Measurements from ENCODE around the gene B3GAT1.

The B3GAT1 gene

DNA sequence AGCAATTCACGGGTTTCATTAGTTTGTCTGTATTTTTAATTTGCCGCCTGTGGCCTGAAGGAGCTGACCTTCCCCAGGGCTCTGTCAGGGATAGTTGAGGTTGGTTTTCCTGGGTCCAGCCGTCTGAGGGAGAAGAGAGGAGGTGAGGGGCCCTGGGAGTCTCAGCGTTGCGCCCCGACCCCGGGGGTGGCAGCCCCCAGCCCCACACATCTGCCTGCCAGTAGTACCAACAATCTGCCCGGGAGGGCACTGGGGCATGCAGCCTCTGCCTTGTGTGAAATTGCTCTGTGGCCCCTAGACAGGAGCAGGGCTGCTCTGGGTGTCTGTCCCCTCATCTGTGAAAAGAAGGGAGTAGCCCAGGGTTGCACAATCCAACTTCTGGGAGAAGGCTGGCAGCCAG, 6.6 kb downstream of the B3GAT1 start:
- H3K27me3 ChIP-seq (ENCODE audit: insufficient read depth, poor library complexity, severe bottlenecking): peaks cover 2% of the 10 kb centered on the region
- H3K27ac ChIP-seq (replicated peaks): no peak overlapping the region
- H3K4me3 ChIP-seq (replicated peaks; ENCODE audit: insufficient read depth, low read length): no peak overlapping the region
- TF ChIP-seq POLR2AphosphoS5 (IDR thresholded peaks at IDR 0.05; ENCODE audit: low read depth) (no peak), GABPA (IDR thresholded peaks at IDR 0.05; ENCODE audit: low read depth) (no peak), SPI1 (IDR thresholded peaks at IDR 0.05; ENCODE audit: borderline replicate concordance, low read depth) (no peak), REST (IDR thresholded peaks at IDR 0.05; ENCODE audit: insufficient replicate concordance, low read depth) (no peak)
- TF ChIP-seq, protein P1, sequence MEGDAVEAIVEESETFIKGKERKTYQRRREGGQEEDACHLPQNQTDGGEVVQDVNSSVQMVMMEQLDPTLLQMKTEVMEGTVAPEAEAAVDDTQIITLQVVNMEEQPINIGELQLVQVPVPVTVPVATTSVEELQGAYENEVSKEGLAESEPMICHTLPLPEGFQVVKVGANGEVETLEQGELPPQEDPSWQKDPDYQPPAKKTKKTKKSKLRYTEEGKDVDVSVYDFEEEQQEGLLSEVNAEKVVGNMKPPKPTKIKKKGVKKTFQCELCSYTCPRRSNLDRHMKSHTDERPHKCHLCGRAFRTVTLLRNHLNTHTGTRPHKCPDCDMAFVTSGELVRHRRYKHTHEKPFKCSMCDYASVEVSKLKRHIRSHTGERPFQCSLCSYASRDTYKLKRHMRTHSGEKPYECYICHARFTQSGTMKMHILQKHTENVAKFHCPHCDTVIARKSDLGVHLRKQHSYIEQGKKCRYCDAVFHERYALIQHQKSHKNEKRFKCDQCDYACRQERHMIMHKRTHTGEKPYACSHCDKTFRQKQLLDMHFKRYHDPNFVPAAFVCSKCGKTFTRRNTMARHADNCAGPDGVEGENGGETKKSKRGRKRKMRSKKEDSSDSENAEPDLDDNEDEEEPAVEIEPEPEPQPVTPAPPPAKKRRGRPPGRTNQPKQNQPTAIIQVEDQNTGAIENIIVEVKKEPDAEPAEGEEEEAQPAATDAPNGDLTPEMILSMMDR (IDR thresholded peaks at IDR 0.05; ENCODE audit: insufficient read depth, low read length): no peak
- no peak for DNase-seq (ENCODE audit: low read depth in 1 of 2, low spot score in 1 of 2)

DNA sequence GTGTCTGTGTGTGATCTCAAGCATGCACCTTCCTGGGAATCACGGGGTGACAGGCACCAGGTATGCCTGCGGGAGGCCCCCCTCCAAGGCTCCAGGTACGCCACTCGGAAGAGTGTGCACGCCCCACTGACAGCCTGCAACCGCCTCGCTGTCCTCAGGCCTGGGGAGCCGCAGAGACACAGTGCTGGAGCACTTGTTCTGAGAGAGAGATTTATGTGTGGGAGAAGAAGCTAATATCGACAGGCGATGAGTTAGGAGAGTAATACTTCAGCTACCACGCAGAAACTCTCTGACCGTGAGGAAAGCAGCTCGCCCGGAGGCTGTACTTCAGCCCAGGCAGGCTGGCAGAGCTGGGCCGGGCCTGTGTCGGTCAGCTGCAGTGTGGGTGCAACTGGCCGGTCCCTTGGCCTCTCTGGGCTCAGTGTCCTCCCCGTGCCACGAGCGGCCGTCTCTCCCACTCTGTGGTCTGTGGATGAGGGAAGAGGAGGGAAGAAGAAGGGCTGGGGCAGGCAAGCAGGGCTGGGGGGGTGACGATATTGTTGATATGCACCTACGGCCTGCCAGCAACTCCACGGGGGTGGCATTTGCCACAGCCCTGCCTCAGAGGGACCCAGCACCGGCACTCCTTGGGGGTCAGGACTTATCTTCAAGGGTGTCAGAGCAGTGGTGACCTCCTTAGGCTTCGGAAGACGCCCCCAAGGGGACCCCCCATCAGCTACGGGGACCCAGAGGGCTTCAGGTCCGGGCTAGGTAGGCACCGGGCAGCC, 7.3 kb downstream of the B3GAT1 start:
- Histone ChIP-seq H3K27me3 (ENCODE audit: insufficient read depth, poor library complexity, severe bottlenecking) (no peaks in the 10 kb centered on the region), H3K4me3 (replicated peaks; ENCODE audit: insufficient read depth, low read length) (no peak overlapping the region), H3K27ac (replicated peaks) (no peak overlapping the region)
- DNase-seq (ENCODE audit: low read depth in 1 of 2, low spot score in 1 of 2): no peak
- TF ChIP-seq, protein P1 (IDR thresholded peaks at IDR 0.05; ENCODE audit: insufficient read depth, low read length): no peak
- TF ChIP-seq POLR2AphosphoS5 (IDR thresholded peaks at IDR 0.05; ENCODE audit: low read depth) (no peak), GABPA (IDR thresholded peaks at IDR 0.05; ENCODE audit: low read depth) (no peak), REST (IDR thresholded peaks at IDR 0.05; ENCODE audit: insufficient replicate concordance, low read depth) (no peak), SPI1 (IDR thresholded peaks at IDR 0.05; ENCODE audit: borderline replicate concordance, low read depth) (no peak)

DNA sequence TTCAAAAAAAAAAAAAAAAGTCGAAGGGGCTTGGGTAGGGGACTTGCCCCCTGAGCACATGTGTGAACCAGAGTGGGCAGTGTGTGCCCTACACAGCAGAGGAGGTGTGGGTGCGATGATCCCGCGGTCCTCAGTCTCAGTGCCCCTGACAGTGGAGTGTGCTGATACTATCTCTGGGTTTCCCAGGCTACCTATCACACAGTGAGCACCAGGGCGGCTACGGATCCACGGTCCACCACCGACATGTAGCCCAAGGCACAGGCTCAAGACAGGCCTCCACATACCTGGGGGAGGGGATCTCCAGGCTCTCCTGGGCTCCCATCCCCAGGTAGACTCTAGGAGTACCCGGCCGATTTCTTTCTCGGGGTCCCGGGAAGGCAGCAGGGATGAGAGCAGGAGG, 9.1 kb downstream of the B3GAT1 start:
- TF ChIP-seq REST (IDR thresholded peaks at IDR 0.05; ENCODE audit: insufficient replicate concordance, low read depth): no peak
- TF ChIP-seq GABPA (IDR thresholded peaks at IDR 0.05; ENCODE audit: low read depth): no peak
- TF ChIP-seq, protein P1 (IDR thresholded peaks at IDR 0.05; ENCODE audit: insufficient read depth, low read length): no peak
- TF ChIP-seq SPI1 (IDR thresholded peaks at IDR 0.05; ENCODE audit: borderline replicate concordance, low read depth): no peak
- TF ChIP-seq POLR2AphosphoS5 (IDR thresholded peaks at IDR 0.05; ENCODE audit: low read depth): no peak
- H3K27ac ChIP-seq (replicated peaks): no peak overlapping the region
- H3K27me3 ChIP-seq (ENCODE audit: insufficient read depth, poor library complexity, severe bottlenecking): no peaks in the 10 kb centered on the region
- no peak overlapping the region for H3K4me3 ChIP-seq (replicated peaks; ENCODE audit: insufficient read depth, low read length)
- DNase-seq (ENCODE audit: low read depth in 1 of 2, low spot score in 1 of 2): no peak

All from HL-60 (cell line).